ENCODE measurements around the gene PDIA3. TPM values are rescaled to one million over a fixed set of nuclear protein-coding genes. Genes with fewer than 3 reads are reported as not detected.

Gene PDIA3
- total and polyA plus RNA-seq, 2 of the 13 experiments (the other 11 are each of a cell fraction or from before 2014, with no cell fraction given), result 238 to 433 TPM

DNA sequence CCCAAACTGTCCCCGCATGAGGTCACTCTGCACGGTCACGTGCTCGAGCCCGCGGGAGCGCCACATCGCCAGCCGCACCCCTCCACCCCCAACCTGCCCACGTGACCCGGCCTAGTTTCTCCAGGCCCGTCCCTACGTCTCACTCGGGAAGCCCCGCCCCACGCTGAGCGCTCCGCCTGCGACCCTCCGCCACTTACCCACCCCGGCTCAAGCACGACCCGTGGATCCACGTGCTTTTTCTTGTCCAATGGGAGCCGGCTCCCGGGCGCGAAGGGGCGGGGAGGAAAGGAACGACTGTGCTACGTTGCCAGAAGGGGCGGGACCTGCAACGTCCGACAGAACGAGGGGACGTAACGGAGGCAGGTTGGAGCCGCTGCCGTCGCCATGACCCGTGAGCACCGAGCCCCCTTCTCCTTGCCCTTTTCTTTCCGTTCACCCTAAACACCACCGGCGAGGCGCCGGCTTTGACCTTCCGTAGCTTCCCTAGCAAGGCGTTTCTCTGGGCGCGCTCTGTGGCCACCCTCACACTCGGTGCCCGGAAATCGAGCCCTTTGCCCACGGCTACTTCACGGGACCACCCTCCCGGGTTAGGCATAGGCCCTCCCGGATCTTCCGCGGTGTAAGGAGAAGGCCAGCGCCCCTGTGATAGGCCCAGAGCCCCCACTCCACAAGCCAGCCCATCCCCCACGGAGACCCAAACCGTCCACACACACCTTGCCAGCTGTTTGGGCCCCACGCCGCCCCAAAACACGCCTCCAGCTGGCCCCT lies 45.9 kb downstream of the PDIA3 start, which contains the start of gene SERF2 (continued):
- TF ChIP-seq SKI (IDR thresholded peaks at IDR 0.05; ENCODE audit: partially characterized antibody) (no peak), ZBTB21 (CRISPR knock-in tag; IDR thresholded peaks at IDR 0.05) (no peak), MYC (CRISPR knock-in tag; IDR thresholded peaks at IDR 0.05; ENCODE audit: borderline replicate concordance) (peak; percentile 89), ZNF234 (CRISPR knock-in tag; conservative IDR thresholded peaks at IDR 0.05) (no peak), ZBTB7A (CRISPR knock-in tag; IDR thresholded peaks at IDR 0.05) (no peak), IKZF5 (CRISPR knock-in tag; IDR thresholded peaks at IDR 0.05) (peak; percentile 61; the same call in 1 of the 2 replicates), NFIB (CRISPR knock-in tag; IDR thresholded peaks at IDR 0.05; ENCODE audit: borderline replicate concordance) (no peak), ZSCAN21 (CRISPR knock-in tag; IDR thresholded peaks at IDR 0.05; ENCODE audit: borderline replicate concordance) (peak; percentile 53; the same call in 1 of the 2 replicates), ERF (CRISPR knock-in tag; IDR thresholded peaks at IDR 0.05) (peak; percentile 73; the same call in 1 of the 2 replicates), SAFB2 (CRISPR knock-in tag; IDR thresholded peaks at IDR 0.05; ENCODE audit: borderline replicate concordance, low read depth) (no peak), TFAP4 (IDR thresholded peaks at IDR 0.05; ENCODE audit: borderline replicate concordance, low read depth) (peak; percentile 34; the same call in 1 of the 2 replicates), ZNF770 (CRISPR knock-in tag; IDR thresholded peaks at IDR 0.05) (no peak)
- TF ChIP-seq, protein P1, sequence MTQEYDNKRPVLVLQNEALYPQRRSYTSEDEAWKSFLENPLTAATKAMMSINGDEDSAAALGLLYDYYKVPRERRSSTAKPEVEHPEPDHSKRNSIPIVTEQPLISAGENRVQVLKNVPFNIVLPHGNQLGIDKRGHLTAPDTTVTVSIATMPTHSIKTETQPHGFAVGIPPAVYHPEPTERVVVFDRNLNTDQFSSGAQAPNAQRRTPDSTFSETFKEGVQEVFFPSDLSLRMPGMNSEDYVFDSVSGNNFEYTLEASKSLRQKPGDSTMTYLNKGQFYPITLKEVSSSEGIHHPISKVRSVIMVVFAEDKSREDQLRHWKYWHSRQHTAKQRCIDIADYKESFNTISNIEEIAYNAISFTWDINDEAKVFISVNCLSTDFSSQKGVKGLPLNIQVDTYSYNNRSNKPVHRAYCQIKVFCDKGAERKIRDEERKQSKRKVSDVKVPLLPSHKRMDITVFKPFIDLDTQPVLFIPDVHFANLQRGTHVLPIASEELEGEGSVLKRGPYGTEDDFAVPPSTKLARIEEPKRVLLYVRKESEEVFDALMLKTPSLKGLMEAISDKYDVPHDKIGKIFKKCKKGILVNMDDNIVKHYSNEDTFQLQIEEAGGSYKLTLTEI (CRISPR knock-in tag; conservative IDR thresholded peaks at IDR 0.05), result no peak
- TF ChIP-seq, protein P2, sequence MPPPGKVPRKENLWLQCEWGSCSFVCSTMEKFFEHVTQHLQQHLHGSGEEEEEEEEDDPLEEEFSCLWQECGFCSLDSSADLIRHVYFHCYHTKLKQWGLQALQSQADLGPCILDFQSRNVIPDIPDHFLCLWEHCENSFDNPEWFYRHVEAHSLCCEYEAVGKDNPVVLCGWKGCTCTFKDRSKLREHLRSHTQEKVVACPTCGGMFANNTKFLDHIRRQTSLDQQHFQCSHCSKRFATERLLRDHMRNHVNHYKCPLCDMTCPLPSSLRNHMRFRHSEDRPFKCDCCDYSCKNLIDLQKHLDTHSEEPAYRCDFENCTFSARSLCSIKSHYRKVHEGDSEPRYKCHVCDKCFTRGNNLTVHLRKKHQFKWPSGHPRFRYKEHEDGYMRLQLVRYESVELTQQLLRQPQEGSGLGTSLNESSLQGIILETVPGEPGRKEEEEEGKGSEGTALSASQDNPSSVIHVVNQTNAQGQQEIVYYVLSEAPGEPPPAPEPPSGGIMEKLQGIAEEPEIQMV (CRISPR knock-in tag; IDR thresholded peaks at IDR 0.05; ENCODE audit: low read depth), result peak; percentile 26; the same call in 1 of the 2 replicates
- TF ChIP-seq, protein P3, sequence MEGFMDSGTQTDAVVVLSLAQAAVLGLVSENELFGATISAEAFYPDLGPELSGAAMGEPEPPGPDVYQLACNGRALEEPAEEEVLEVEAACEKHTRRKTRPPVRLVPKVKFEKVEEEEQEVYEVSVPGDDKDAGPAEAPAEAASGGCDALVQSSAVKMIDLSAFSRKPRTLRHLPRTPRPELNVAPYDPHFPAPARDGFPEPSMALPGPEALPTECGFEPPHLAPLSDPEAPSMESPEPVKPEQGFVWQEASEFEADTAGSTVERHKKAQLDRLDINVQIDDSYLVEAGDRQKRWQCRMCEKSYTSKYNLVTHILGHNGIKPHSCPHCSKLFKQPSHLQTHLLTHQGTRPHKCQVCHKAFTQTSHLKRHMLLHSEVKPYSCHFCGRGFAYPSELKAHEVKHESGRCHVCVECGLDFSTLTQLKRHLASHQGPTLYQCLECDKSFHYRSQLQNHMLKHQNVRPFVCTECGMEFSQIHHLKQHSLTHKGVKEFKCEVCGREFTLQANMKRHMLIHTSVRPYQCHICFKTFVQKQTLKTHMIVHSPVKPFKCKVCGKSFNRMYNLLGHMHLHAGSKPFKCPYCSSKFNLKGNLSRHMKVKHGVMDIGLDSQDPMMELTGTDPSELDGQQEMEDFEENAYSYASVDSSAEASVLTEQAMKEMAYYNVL (CRISPR knock-in tag; IDR thresholded peaks at IDR 0.05; ENCODE audit: borderline replicate concordance), result no peak

All from HepG2 (cell line).